ENCODE results near the gene GALNTL6.
A peak's percentile ranks its signal among the peaks of the same experiment; 100 is the strongest.
"Not testable (repeated sequence)": the region's sequence is repeated elsewhere in the genome, so short reads cannot be mapped to it uniquely, and the experiment has no call there.

GALNTL6 gene

GRCh38 chr4:173019664-173020063 is 1206.5 kb downstream of the GALNTL6 start:
- DNase-seq (ENCODE audit: low read depth) = no peak

GRCh38 chr4:173021746-173022573 is 1208.8 kb downstream of the GALNTL6 start:
- DNase-seq (ENCODE audit: low read depth) = not testable (repeated sequence)

GRCh38 chr4:173024203-173024602 is 1211.0 kb downstream of the GALNTL6 start:
- no peak for DNase-seq (ENCODE audit: low read depth)

- DNase-seq (ENCODE audit: low read depth) = peak; percentile 52
Measured at GRCh38 chr4:173025131-173025530, 1211.9 kb downstream of the GALNTL6 start.

- no peak for DNase-seq (ENCODE audit: low read depth)
Measured at GRCh38 chr4:173037242-173037641, 1224.0 kb downstream of the GALNTL6 start.

GRCh38 chr4:173038192-173038896 is 1225.1 kb downstream of the GALNTL6 start:
- no peak for DNase-seq (ENCODE audit: low read depth)

GRCh38 chr4:173039617-173040577 is 1226.7 kb downstream of the GALNTL6 start:
- DNase-seq (ENCODE audit: low read depth) = no peak

GRCh38 chr4:173041482-173041881 is 1228.3 kb downstream of the GALNTL6 start:
- no peak for DNase-seq (ENCODE audit: low read depth)

GRCh38 chr4:173042139-173042538 is 1228.9 kb downstream of the GALNTL6 start:
- not testable (repeated sequence) for DNase-seq (ENCODE audit: low read depth)

GRCh38 chr4:173044340-173044739 is 1231.1 kb downstream of the GALNTL6 start:
- DNase-seq (ENCODE audit: low read depth) = no peak

GRCh38 chr4:173045571-173045970 is 1232.4 kb downstream of the GALNTL6 start:
- DNase-seq (ENCODE audit: low read depth) = no peak

GRCh38 chr4:173046144-173046543 is 1232.9 kb downstream of the GALNTL6 start:
- DNase-seq (ENCODE audit: low read depth) = no peak

GRCh38 chr4:173046818-173047217 is 1233.6 kb downstream of the GALNTL6 start:
- no peak for DNase-seq (ENCODE audit: low read depth)

GRCh38 chr4:173051232-173051631 is 1238.0 kb downstream of the GALNTL6 start:
- no peak for DNase-seq (ENCODE audit: low read depth)

GRCh38 chr4:173051716-173052115 is 1238.5 kb downstream of the GALNTL6 start:
- no peak for DNase-seq (ENCODE audit: low read depth)

- no peak for DNase-seq (ENCODE audit: low read depth)
Measured at GRCh38 chr4:173052439-173052838, 1239.2 kb downstream of the GALNTL6 start.

GRCh38 chr4:173056271-173056670 is 1243.1 kb downstream of the GALNTL6 start:
- DNase-seq (ENCODE audit: low read depth) = no peak

- DNase-seq (ENCODE audit: low read depth) = no peak
Measured at GRCh38 chr4:173056710-173057109, 1243.5 kb downstream of the GALNTL6 start.

- DNase-seq (ENCODE audit: low read depth) = no peak
Measured at GRCh38 chr4:173057442-173057841, 1244.2 kb downstream of the GALNTL6 start.

- no peak for DNase-seq (ENCODE audit: low read depth)
Measured at GRCh38 chr4:173057901-173058300, 1244.7 kb downstream of the GALNTL6 start.

GRCh38 chr4:173061160-173061559 is 1248.0 kb downstream of the GALNTL6 start:
- no peak for DNase-seq (ENCODE audit: low read depth)

- no peak for DNase-seq (ENCODE audit: low read depth)
Measured at GRCh38 chr4:173073939-173074500, 1260.8 kb downstream of the GALNTL6 start.
